NOMO-1 (cell line): ENCODE data around the gene UGT1A10.

Source experiments
- DNase-seq, 2 experiments: peaks; one replicate each; lab custom pipeline; 2025; ENCODE audit not compliant: unreplicated experiment in 2 of 2; lab: John Stamatoyannopoulos, UW

The UGT1A10 gene

GRCh38 chr2:233801357-233802131, 165.3 kb downstream of the UGT1A10 start:
- no peak for DNase-seq

GRCh38 chr2:233802132-233802815, 166.0 kb downstream of the UGT1A10 start:
- DNase-seq, result no peak

GRCh38 chr2:233803292-233803911, 167.2 kb downstream of the UGT1A10 start:
- DNase-seq, result no peak

GRCh38 chr2:233803994-233804393, 167.7 kb downstream of the UGT1A10 start:
- DNase-seq, result no peak

- no peak for DNase-seq
These were observed 171.1 kb downstream of the UGT1A10 start for GRCh38 chr2:233807215-233807865.

- DNase-seq, result no peak
These were observed 172.0 kb downstream of the UGT1A10 start for GRCh38 chr2:233807966-233808935.

- DNase-seq, result no peak
These were observed 174.1 kb downstream of the UGT1A10 start for GRCh38 chr2:233810385-233810784.

GRCh38 chr2:233811087-233811486, 174.8 kb downstream of the UGT1A10 start:
- DNase-seq, result no peak

- no peak for DNase-seq
These were observed 175.5 kb downstream of the UGT1A10 start for GRCh38 chr2:233811732-233812131.

- DNase-seq, result no peak
These were observed 177.2 kb downstream of the UGT1A10 start for GRCh38 chr2:233813236-233814055.

- DNase-seq, result no peak
These were observed 178.0 kb downstream of the UGT1A10 start for GRCh38 chr2:233814056-233814835.

- DNase-seq, result no peak
These were observed 179.6 kb downstream of the UGT1A10 start for GRCh38 chr2:233815861-233816260.

GRCh38 chr2:233816334-233816733, 180.1 kb downstream of the UGT1A10 start:
- DNase-seq, result no peak

- DNase-seq, result no peak
These were observed 180.5 kb downstream of the UGT1A10 start for GRCh38 chr2:233816771-233817170.

GRCh38 chr2:233817361-233817911, 181.2 kb downstream of the UGT1A10 start:
- DNase-seq, result no peak

- DNase-seq, result no peak
These were observed 181.9 kb downstream of the UGT1A10 start for GRCh38 chr2:233817995-233818638.
